DMS153 treated with DMSO at 0.1 percent for 48 hours (cell line): ENCODE measurements around the gene MAPKAPK2.
"Not testable (repeated sequence)": the region's sequence is repeated elsewhere in the genome, so short reads cannot be mapped to it uniquely, and the experiment has no call there.

Source experiments
- DNase-seq: peaks from one replicate; lab custom pipeline; 2025; ENCODE audit not compliant: unreplicated experiment; lab: John Stamatoyannopoulos, UW

Gene MAPKAPK2

DNA sequence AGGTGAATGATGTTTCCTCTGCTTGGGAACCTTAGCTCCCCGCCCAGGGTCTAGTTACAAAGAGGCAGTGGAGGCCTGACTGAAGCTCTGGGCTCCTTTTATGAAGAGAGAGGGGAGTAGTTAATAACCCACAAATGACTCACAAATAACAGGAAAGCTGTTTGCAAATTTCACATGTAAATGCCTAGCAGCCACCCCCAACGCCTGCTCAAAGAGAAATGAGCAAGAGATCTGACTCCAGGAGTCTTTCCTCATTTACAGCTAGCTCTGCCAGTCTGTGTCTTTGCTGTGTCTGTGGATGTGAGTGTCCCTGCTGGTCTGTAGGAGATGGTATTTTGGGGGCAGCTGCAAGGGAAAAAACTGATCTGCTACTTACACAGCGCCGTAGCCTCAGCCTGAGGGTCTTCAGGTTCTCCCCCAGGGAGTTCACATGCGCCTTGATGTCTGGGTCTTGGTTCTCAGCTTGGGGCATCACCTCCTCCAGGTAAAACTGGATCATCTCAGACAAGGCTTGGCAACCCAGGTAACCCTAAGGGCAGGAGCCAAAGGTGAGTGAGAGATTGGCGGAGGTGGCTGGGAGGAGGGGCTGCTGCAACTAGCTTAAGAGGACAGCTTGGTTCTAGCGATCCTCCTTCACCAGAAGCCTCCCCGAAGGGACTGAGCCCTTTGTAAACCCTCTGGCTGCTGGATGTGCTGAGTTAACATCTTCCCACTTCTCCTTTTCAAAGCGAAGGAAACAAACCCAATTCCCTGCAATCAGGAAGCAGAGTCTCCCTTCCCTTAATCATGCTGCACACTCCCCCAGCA is 86.0 kb downstream of the MAPKAPK2 start, which contains the start of gene IL19:
TSS of gene IL19 (plus strand) at position 243 of the 807 bp plus-strand sequence. CDS start 65,890 bp downstream, outside the sequence.
- no peak for DNase-seq

DNA sequence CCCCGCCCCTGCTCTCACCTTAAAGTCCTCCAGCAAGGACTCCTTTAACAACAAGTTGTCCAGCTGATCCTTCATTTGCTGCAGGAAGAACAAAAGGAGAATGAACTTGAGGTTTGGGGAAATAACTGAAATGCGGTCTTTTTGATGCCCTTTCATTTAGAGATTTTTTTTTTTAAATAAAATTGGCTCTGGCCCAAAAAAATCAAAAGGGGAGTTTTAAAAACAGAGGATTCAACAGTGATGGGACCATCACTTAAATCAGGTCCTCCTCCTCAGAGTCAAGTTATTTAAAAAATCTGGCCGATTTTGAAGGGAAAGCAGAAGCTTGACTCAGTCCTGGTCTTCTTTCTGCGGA is 86.6 kb downstream of the MAPKAPK2 start:
- DNase-seq = no peak

DNA sequence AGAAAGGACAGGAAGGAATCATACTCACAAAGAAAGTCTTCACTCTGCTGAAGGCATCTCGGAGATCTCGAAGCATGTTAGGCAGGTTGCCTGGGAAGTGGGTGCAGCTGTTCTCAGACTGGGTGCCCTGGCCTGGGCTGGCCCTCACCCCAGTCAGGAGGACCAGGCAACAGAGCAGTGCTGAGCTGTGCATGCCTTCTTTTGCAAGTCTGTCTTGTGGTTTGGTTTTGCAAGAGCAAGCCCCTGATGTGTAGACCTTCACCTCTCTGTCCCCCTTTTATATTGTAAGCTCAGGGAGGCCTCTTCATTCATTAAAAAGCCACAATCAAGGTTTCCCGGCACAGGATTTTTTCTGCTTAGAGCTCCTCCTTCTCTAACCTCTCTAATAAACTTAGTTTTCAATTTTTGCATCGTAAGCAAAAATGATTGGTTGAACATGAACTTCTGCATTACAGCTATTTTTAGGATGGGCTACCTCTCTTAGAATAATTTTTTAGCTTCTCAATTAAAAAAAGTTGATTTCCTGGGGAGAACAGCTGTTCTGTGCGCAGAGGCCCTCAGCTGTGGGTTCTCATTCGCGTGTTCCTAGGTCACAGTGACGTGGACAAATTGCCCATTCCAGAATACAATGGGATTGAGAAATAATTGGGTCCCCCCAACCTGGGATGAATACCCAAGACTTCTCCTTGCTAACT is 87.7 kb downstream of the MAPKAPK2 start, which contains the start of gene IL10:
TSS of gene IL10 (minus strand) at position 252 of the 695 bp plus-strand sequence. CDS start at position 193, 59 bp downstream.
- no peak for DNase-seq

- no peak for DNase-seq
These were observed 89.4 kb downstream of the MAPKAPK2 start for GRCh38 chr1:206774093-206774492.

GRCh38 chr1:206776229-206776628 is 91.5 kb downstream of the MAPKAPK2 start:
- DNase-seq = no peak

DNA sequence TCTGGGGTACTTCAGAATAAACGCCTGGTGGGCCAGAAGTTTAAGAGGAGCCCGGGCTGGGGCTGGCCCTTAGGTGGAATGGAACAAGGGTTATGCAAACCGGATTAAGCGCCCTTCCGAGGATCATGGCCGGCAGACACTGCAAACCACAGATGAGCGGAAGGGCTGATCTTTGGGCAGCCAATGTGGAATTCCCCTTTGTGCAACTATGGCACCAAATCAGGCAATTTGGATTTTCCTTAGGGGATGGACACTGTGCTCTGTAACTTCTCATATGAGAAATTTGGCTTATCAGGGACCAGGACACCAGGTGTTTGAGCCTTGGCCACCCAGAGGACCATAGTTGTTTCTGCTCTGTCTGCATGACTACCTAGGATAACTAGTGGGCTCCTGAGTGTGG is 93.3 kb downstream of the MAPKAPK2 start:
- no peak for DNase-seq

DNA sequence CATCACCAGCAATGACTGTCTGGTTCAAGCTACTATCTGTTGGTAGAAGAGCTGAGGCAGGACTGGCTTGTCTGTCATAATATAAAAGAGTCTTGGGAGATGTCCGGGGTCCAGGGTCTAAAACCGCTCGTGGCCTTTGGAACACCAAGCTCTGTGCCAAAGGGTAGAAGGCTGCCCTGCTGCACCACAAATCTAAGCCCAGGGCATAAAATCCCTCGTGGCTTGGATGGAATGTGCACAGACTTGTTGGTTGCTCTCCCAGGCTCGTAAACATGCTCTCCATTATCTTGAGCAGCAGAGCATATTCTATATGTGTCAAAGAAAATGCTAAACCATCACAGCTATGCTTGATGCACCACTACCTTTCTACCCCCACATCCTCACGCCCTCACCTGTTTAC is 94.2 kb downstream of the MAPKAPK2 start:
- not testable (repeated sequence) for DNase-seq

GRCh38 chr1:206779638-206780037 is 94.9 kb downstream of the MAPKAPK2 start:
- DNase-seq = no peak

DNA sequence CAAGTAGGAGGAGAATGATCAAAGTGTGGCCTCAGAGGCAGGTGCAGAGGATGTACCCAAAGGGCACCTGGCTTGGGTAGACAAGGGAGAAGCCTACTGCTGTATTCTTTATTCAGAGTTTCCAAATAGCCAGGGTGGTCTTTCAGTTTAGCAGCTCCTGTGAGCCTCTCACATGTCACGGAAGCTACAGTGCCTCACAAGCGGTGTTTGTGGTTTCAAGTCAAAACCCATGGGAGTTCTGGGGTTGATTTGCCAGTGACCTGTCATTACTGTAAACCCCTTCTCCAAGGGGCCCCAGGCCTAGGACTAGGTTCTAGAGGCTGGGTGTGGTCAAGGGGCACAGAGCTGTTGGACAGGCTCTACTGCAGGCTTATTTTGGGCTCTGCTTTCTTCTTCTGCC is 97.7 kb downstream of the MAPKAPK2 start:
- no peak for DNase-seq

DNA sequence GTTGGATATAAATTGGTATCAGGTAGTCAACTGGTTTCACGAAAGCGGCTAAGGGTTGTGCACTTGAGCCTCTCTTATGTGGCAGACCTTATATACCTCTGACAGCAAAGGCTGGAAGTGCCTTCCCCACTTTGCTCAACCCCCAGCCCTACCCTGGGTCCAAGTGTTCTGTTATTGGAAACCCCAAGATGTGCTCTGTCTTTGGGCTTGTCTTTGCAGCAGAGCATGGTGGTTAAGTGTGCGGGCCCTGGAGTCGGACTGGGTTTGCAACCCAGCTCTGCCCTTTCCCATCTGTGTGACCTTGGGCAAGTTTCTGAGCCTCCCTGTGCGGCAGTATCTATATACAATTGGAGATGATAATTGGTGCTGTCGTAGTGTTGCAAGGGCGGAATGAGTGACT is 98.8 kb downstream of the MAPKAPK2 start:
- DNase-seq = no peak
